Neuronal stem cell (in vitro differentiated cells): ENCODE results near the gene ETF1.
"Not testable (repeated sequence)": the region's sequence is repeated elsewhere in the genome, so short reads cannot be mapped to it uniquely, and the experiment has no call there.

Experiments used
- DNase-seq: peaks from one replicate; pipeline ENCODE4 v3.0.0-alpha.2; 2013; ENCODE audit warnings: low spot score
- H2AFZ ChIP-seq: one replicate; pipeline ENCODE4 v1.6.1; 2013; ENCODE audit warnings: mild to moderate bottlenecking, low read length, inconsistent platforms
- H2AK5ac ChIP-seq: 2 replicates; pipeline ENCODE4 v1.6.1; 2013; ENCODE audit warnings: low read depth, mild to moderate bottlenecking, inconsistent platforms, low read length, moderate library complexity, mixed read lengths
- H2BK120ac ChIP-seq: 2 replicates; pipeline ENCODE4 v1.6.1; 2013; ENCODE audit warnings: low read depth, mild to moderate bottlenecking, inconsistent platforms, low read length, moderate library complexity, mixed read lengths
- H2BK12ac ChIP-seq: one replicate; pipeline ENCODE4 v1.6.1; 2013; ENCODE audit warnings: low read length, inconsistent platforms
- H2BK15ac ChIP-seq: 2 replicates; pipeline ENCODE4 v1.6.1; 2013; ENCODE audit warnings: mild to moderate bottlenecking, low read length, inconsistent platforms, mixed read lengths
- H2BK5ac ChIP-seq: one replicate; pipeline ENCODE4 v1.6.1; 2013; ENCODE audit warnings: inconsistent platforms, mild to moderate bottlenecking, low read length, moderate library complexity
- H3K14ac ChIP-seq: one replicate; pipeline ENCODE4 v1.6.1; 2013; ENCODE audit warnings: low read length, inconsistent platforms
- H3K18ac ChIP-seq: 2 replicates; pipeline ENCODE4 v1.6.1; 2013; ENCODE audit warnings: low read length, inconsistent platforms
- H3K23ac ChIP-seq: 2 replicates; pipeline ENCODE4 v1.6.1; 2013; ENCODE audit warnings: low read depth, mild to moderate bottlenecking, mixed read lengths, low read length, inconsistent platforms; ENCODE audit not compliant: poor library complexity
- H3K27ac ChIP-seq: replicated peaks from 3 replicates; pipeline ENCODE4 v1.5.1; 2013; ENCODE audit warnings: low read length, inconsistent platforms
- H3K27me3 ChIP-seq, 3 experiments: 2 replicates each; pipeline ENCODE4 v1.6.1; 2013; ENCODE audit warnings: low read length in 3 of 3, mild to moderate bottlenecking in 2 of 3, inconsistent platforms in 1 of 3, low read depth in 1 of 3, mixed read lengths in 1 of 3, moderate library complexity in 1 of 3; ENCODE audit not compliant: control insufficient read depth in 3 of 3, insufficient read depth in 3 of 3
- H3K36me3 ChIP-seq, 2 donors: replicated peaks in 1 of 2; 2 replicates each; pipeline ENCODE4 v1.6.1; 2013; ENCODE audit warnings: low read length in 2 of 2; ENCODE audit not compliant: control insufficient read depth in 2 of 2, insufficient read depth in 2 of 2
- H3K4ac ChIP-seq: 2 replicates; pipeline ENCODE4 v1.6.1; 2013; ENCODE audit warnings: inconsistent platforms, mild to moderate bottlenecking, low read length, moderate library complexity
- H3K4me1 ChIP-seq, 2 donors: 1 replicate in 1 of 2; 2 replicates in 1 of 2; pipeline ENCODE4 v1.6.1; 2013; ENCODE audit warnings: low read length in 2 of 2, low read depth in 1 of 2; ENCODE audit not compliant: control insufficient read depth in 2 of 2, insufficient read depth in 1 of 2
- H3K4me2 ChIP-seq: one replicate; pipeline ENCODE4 v1.6.1; 2013; ENCODE audit warnings: mild to moderate bottlenecking, low read length, inconsistent platforms; ENCODE audit not compliant: insufficient read depth, poor library complexity, severe bottlenecking
- H3K4me3 ChIP-seq, 2 donors: 2 replicates each; pipeline ENCODE4 v1.5.1; 2013; ENCODE audit warnings: low read length in 2 of 2, mild to moderate bottlenecking in 2 of 2, inconsistent platforms in 1 of 2, moderate library complexity in 1 of 2
- H3K79me1 ChIP-seq: one replicate; pipeline ENCODE4 v1.6.1; 2013; ENCODE audit warnings: low read depth, mild to moderate bottlenecking, inconsistent platforms, low read length, moderate library complexity
- H3K9ac ChIP-seq: one replicate; pipeline ENCODE4 v1.6.1; 2013; ENCODE audit warnings: mild to moderate bottlenecking, low read depth, low read length, inconsistent platforms; ENCODE audit not compliant: poor library complexity
- H3K9me3 ChIP-seq, 2 donors: replicated peaks in 1 of 2; 2 replicates each; pipeline versions ENCODE3 to v1.6.1; 2013; ENCODE audit warnings: low read length in 2 of 2, mild to moderate bottlenecking in 2 of 2, inconsistent platforms in 1 of 2, low read depth in 1 of 2, mixed read lengths in 1 of 2, moderate library complexity in 1 of 2; ENCODE audit not compliant: control insufficient read depth in 2 of 2, insufficient read depth in 1 of 2
- H4K8ac ChIP-seq: one replicate; pipeline ENCODE4 v1.6.1; 2013; ENCODE audit warnings: low read depth, mild to moderate bottlenecking, inconsistent platforms, low read length, moderate library complexity
- H4K91ac ChIP-seq: one replicate; pipeline ENCODE4 v1.6.1; 2013; ENCODE audit warnings: low read length, low read depth, mild to moderate bottlenecking, inconsistent platforms; ENCODE audit not compliant: poor library complexity
- WGBS, 2 donors: extraction: QIAGEN DNeasy Blood & Tissue Kit; methylation state at CpG; one replicate each; pipeline ENCODE4 v1.1.7; 2013; ENCODE audit warnings: missing lambda C conversion rate in 2 of 2, mixed read lengths in 1 of 2; ENCODE audit not compliant: insufficient read length in 2 of 2, insufficient replicate concordance in 1 of 2; ENCODE audit errors: extremely low coverage in 2 of 2; 5-methylcytosine and 5-hydroxymethylcytosine counted together

The ETF1 gene

GRCh38 chr5:138476918-138477317, 66.1 kb downstream of the ETF1 start:
- Histone ChIP-seq H3K4me1 (no peaks in the 10 kb centered on the region), H3K4ac (no peak overlapping the region), H3K36me3 (no peaks in the 10 kb centered on the region), H2BK15ac (no peak overlapping the region), H3K23ac (no peak overlapping the region), H3K27me3 (no peaks in the 10 kb centered on the region), H2AK5ac (no peak overlapping the region), H2AFZ (no peak overlapping the region), H2BK5ac (no peak overlapping the region), H3K14ac (no peak overlapping the region), H3K4me2 (no peak overlapping the region), H3K9ac (no peak overlapping the region), H2BK120ac (no peak overlapping the region), H3K4me3 (no peak overlapping the region), H3K79me1 (no peaks in the 10 kb centered on the region), H4K91ac (no peak overlapping the region), H4K8ac (no peak overlapping the region), H2BK12ac (no peak overlapping the region), H3K27ac (no peak overlapping the region), H3K18ac (no peak overlapping the region), H3K9me3 (no peaks in the 10 kb centered on the region)
- no peak for DNase-seq
- no CpG with 5 or more reads among the region's 7 CpGs for WGBS, 2 donors

DNA sequence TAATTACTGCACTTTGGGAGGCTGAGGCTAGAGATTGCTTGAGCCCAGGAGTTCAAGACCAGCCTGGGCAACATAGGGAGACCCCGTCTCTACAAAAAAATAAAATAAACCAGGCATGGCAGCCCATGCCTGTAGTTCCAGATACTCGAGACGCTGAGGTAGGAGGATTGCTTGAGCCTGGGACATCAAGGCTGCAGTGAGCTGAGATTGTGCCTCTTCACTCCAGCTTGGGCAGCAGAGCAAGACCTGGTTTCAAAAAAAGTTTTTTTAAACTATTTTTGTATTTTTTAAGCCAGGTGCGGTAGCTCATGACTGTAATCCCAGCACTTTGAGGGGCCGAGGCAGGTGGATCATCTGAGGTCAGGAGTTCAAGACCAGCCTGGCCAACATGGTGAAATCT, 69.9 kb downstream of the ETF1 start:
- not testable (repeated sequence) for H4K8ac ChIP-seq, H2BK12ac ChIP-seq, H2BK15ac ChIP-seq, H3K23ac ChIP-seq, H2BK120ac ChIP-seq, H4K91ac ChIP-seq, H3K27ac ChIP-seq, H3K27me3 ChIP-seq, H3K4me2 ChIP-seq, H3K79me1 ChIP-seq, H3K9ac ChIP-seq, H2AK5ac ChIP-seq, H3K18ac ChIP-seq, H3K4ac ChIP-seq, H3K4me1 ChIP-seq, H3K4me3 ChIP-seq, H2AFZ ChIP-seq, DNase-seq, H3K14ac ChIP-seq, H3K9me3 ChIP-seq, H2BK5ac ChIP-seq
- H3K36me3 ChIP-seq: peaks cover 1 to 16% of the 10 kb centered on the region in 2 donors
- WGBS, 2 donors: no CpG with 5 or more reads among the region's 5 CpGs

- Histone ChIP-seq H3K4me2 (no peak overlapping the region), H3K4me3 (no peak overlapping the region), H2BK120ac (no peak overlapping the region), H2BK15ac (no peak overlapping the region), H3K4ac (no peak overlapping the region), H2BK5ac (no peak overlapping the region), H2AFZ (no peak overlapping the region), H3K9me3 (no peaks in the 10 kb centered on the region), H3K27ac (no peak overlapping the region), H3K9ac (no peak overlapping the region), H3K14ac (no peak overlapping the region), H3K79me1 (peaks cover 1% of the 10 kb centered on the region), H2AK5ac (no peak overlapping the region), H3K23ac (no peak overlapping the region), H2BK12ac (no peak overlapping the region), H3K4me1 (peaks cover 5 to 8% of the 10 kb centered on the region in 2 donors), H4K8ac (no peak overlapping the region), H3K27me3 (peaks cover 0 to under 1% (median 0%) of the 10 kb centered on the region in 3 experiments), H3K36me3 (peaks cover 9 to 24% of the 10 kb centered on the region in 2 donors), H4K91ac (no peak overlapping the region), H3K18ac (no peak overlapping the region)
- DNase-seq: no peak
- no CpG with 5 or more reads among the region's 6 CpGs for WGBS, 2 donors
Measured at GRCh38 chr5:138472353-138472752, 70.7 kb downstream of the ETF1 start.

DNA sequence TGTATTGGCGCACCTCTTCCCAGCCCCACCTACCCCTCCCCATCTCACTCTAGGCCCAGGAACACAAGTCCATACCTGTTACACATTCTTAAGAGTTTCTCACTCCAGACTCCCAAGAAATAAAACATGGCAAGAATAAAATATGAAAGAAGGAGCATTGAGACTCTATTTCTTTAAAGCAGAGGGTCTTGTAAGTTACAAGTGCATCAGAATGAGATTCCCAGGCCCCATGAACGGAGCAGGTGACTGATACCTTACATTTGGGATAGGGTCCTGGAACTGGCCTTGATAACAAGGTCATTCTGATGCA, 72.0 kb downstream of the ETF1 start:
- no peak overlapping the region for H3K23ac ChIP-seq
- no peak overlapping the region for H3K14ac ChIP-seq
- DNase-seq: no peak
- no peak overlapping the region for H2AK5ac ChIP-seq
- peaks cover 0 to 12% (median 0%) of the 10 kb centered on the region in 3 experiments for H3K27me3 ChIP-seq
- no peak overlapping the region for H3K4ac ChIP-seq
- H3K79me1 ChIP-seq: peaks cover 7% of the 10 kb centered on the region
- no peak overlapping the region for H2BK5ac ChIP-seq
- H3K9ac ChIP-seq: no peak overlapping the region
- H4K8ac ChIP-seq: no peak overlapping the region
- no peak overlapping the region for H2BK12ac ChIP-seq
- H3K4me2 ChIP-seq: no peak overlapping the region
- no CpG with 5 or more reads among the region's 2 CpGs for WGBS, 2 donors
- H2BK120ac ChIP-seq: no peak overlapping the region
- no peak overlapping the region for H2BK15ac ChIP-seq
- no peaks in the 10 kb centered on the region for H3K9me3 ChIP-seq
- no peak overlapping the region for H3K4me3 ChIP-seq
- no peak overlapping the region for H2AFZ ChIP-seq
- no peak overlapping the region for H3K27ac ChIP-seq
- H3K36me3 ChIP-seq: peaks cover 15 to 31% of the 10 kb centered on the region in 2 donors
- no peak overlapping the region for H4K91ac ChIP-seq
- H3K4me1 ChIP-seq: peaks cover 10 to 21% of the 10 kb centered on the region in 2 donors
- H3K18ac ChIP-seq: no peak overlapping the region
